Measurements from ENCODE around the gene HCAR2. TPM values are rescaled to one million over a fixed set of nuclear protein-coding genes. Genes with fewer than 3 reads are reported as not detected.
"Not testable (repeated sequence)": the region's sequence is repeated elsewhere in the genome, so short reads cannot be mapped to it uniquely, and the experiment has no call there.

The HCAR2 gene
- total RNA-seq, 1 experiment from 2014 or later = not detected

- no peak for TF ChIP-seq REST (IDR thresholded peaks at IDR 0.05; ENCODE audit: low read depth)
- TF ChIP-seq SRF (IDR thresholded peaks at IDR 0.05; ENCODE audit: low read depth) = no peak
- no peak for TF ChIP-seq CBX3 (IDR thresholded peaks at IDR 0.05; ENCODE audit: low read depth)
- TF ChIP-seq SP1 (IDR thresholded peaks at IDR 0.05; ENCODE audit: low read depth) = no peak
- TF ChIP-seq ZFX (IDR thresholded peaks at IDR 0.05) = no peak
- TF ChIP-seq, protein P1, sequence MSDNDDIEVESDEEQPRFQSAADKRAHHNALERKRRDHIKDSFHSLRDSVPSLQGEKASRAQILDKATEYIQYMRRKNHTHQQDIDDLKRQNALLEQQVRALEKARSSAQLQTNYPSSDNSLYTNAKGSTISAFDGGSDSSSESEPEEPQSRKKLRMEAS (IDR thresholded peaks at IDR 0.05) = no peak
- TF ChIP-seq YY1 (IDR thresholded peaks at IDR 0.05; ENCODE audit: extremely low read depth, insufficient replicate concordance, low read depth, low read length) = no peak
These were observed 46.9 kb downstream of the HCAR2 start (continued) for GRCh38 chr12:122656298-122656697.

- H3K36me3 ChIP-seq (ENCODE audit: control insufficient read depth in 1 of 2, insufficient read depth in 2 of 2, low read length in 2 of 2); H3K9me3 ChIP-seq (ENCODE audit: control insufficient read depth in 1 of 2, insufficient read depth in 1 of 2, low read depth in 1 of 2, low read length in 2 of 2); H3K4me3 ChIP-seq (replicated peaks in 1 of 2; ENCODE audit: low read depth in 1 of 2, low read length in 2 of 2); POLR2A ChIA-PET; H2AFZ ChIP-seq (ENCODE audit: low read depth, low read length, poor library complexity, severe bottlenecking); RAD21 ChIA-PET (ENCODE audit: low non-redundant PET in 1 of 2, low total read pairs in 2 of 2, uncharacterized antibody in 2 of 2, unreplicated experiment in 2 of 2); H3K79me2 ChIP-seq (ENCODE audit: insufficient read depth, low read length); DNase-seq (ENCODE audit: low read depth, low spot score); H3K9ac ChIP-seq (ENCODE audit: low read length); CTCF ChIA-PET; H3K27ac ChIP-seq (ENCODE audit: low read depth, low read length); H3K9me2 ChIP-seq (ENCODE audit: insufficient read depth); ATAC-seq; intact Hi-C loops (cut with micrococcal nuclease); BruUV-seq (replicated peaks); H3K27me3 ChIP-seq (ENCODE audit: insufficient read depth, low read length); H3K4me2 ChIP-seq (ENCODE audit: low read length); H3K4me1 ChIP-seq (ENCODE audit: control insufficient read depth in 1 of 2, insufficient read depth in 2 of 2, low read length in 2 of 2); H4K20me1 ChIP-seq (ENCODE audit: insufficient read depth): not testable (repeated sequence)
These were observed 49.9 kb downstream of the HCAR2 start for GRCh38 chr12:122653291-122653690.

All from HCT116 (cell line).